GM23338 (cell line): ENCODE results near the gene ANKFY1. TPM values are rescaled to one million over a fixed set of nuclear protein-coding genes. Genes with fewer than 3 reads are reported as not detected.

Experiments used
- ATAC-seq: fragments of 200-7000 bp; cut with Tn5 transposase; 3 replicates; pipeline ENCODE4 v1.9.1; 2020
- DNase-seq: peaks from one replicate; pipeline ENCODE4 v3.0.0-alpha.2; 2015; ENCODE audit warnings: low spot score
- H2AFZ ChIP-seq: fragments of 200-600 bp; sonication (generic); 2 replicates; pipeline ENCODE4 v1.8.0; 2016; ENCODE audit warnings: antibody characterized with exemption, mild to moderate bottlenecking, moderate library complexity
- H3F3A ChIP-seq: fragments of 200-600 bp; sonication (generic); replicated peaks from 2 replicates; pipeline ENCODE4 v1.8.0; 2017; ENCODE audit warnings: antibody characterized with exemption, mixed run types, low read depth
- H3K27ac ChIP-seq: fragments of 200-600 bp; sonication (generic); 2 replicates; pipeline ENCODE4 v1.6.1; 2016; ENCODE audit warnings: low read depth
- H3K27me3 ChIP-seq: fragments of 200-600 bp; sonication (generic); 2 replicates; pipeline ENCODE4 v1.8.0; 2016; ENCODE audit warnings: mild to moderate bottlenecking, mixed run types, moderate library complexity; ENCODE audit not compliant: insufficient read depth
- H3K36me3 ChIP-seq: fragments of 200-600 bp; sonication (generic); 2 replicates; pipeline ENCODE4 v1.8.0; 2016; ENCODE audit warnings: mild to moderate bottlenecking; ENCODE audit not compliant: insufficient read depth
- H3K4me1 ChIP-seq: fragments of 200-600 bp; sonication (generic); 2 replicates; pipeline ENCODE4 v1.8.0; 2016; ENCODE audit warnings: mild to moderate bottlenecking, moderate library complexity; ENCODE audit not compliant: insufficient read depth
- H3K4me2 ChIP-seq: fragments of 200-600 bp; sonication (generic); 2 replicates; pipeline ENCODE4 v1.7.1; 2017; ENCODE audit warnings: mixed run types
- H3K4me3 ChIP-seq: fragments of 200-600 bp; sonication (generic); 2 replicates; pipeline ENCODE4 v1.6.1; 2016; ENCODE audit warnings: mixed run types
- H3K79me2 ChIP-seq: fragments of 200-600 bp; sonication (generic); replicated peaks from 2 replicates; pipeline ENCODE4 v1.8.0; 2017; ENCODE audit warnings: mild to moderate bottlenecking; ENCODE audit not compliant: insufficient read depth
- H3K9me2 ChIP-seq: fragments of 200-600 bp; sonication (generic); 2 replicates; pipeline ENCODE4 v1.8.0; 2017; ENCODE audit not compliant: insufficient read depth
- H4K20me1 ChIP-seq: fragments of 200-600 bp; sonication (generic); replicated peaks from 2 replicates; pipeline ENCODE4 v1.8.0; 2017; ENCODE audit warnings: mild to moderate bottlenecking; ENCODE audit not compliant: insufficient read depth
- H3K27ac Mint-ChIP-seq: 2 replicates; pipeline ENCODE4 v1.8.0; 2020; ENCODE audit warnings: inconsistent platforms, mild to moderate bottlenecking, moderate library complexity, mixed read lengths
- H3K27me3 Mint-ChIP-seq: 3 replicates; pipeline ENCODE4 v1.8.0; 2022; ENCODE audit warnings: low read depth, mild to moderate bottlenecking, moderate library complexity, mixed read lengths, inconsistent platforms; ENCODE audit not compliant: insufficient read depth, poor library complexity
- H3K36me3 Mint-ChIP-seq: 3 replicates; pipeline ENCODE4 v1.8.0; 2021; ENCODE audit warnings: low read depth, mild to moderate bottlenecking, inconsistent platforms, moderate library complexity, mixed read lengths
- H3K4me1 Mint-ChIP-seq: 3 replicates; pipeline ENCODE4 v1.8.0; 2020; ENCODE audit warnings: mild to moderate bottlenecking, inconsistent platforms, mixed read lengths
- H3K4me3 Mint-ChIP-seq: 3 replicates; pipeline ENCODE4 v1.8.0; 2021; ENCODE audit warnings: moderate library complexity, mild to moderate bottlenecking, inconsistent platforms, mixed read lengths
- H3K9me3 Mint-ChIP-seq: 3 replicates; pipeline ENCODE4 v1.8.0; 2020; ENCODE audit warnings: moderate library complexity, mild to moderate bottlenecking, inconsistent platforms, mixed read lengths
- ETS1 ChIP-seq: IDR thresholded peaks from 2 replicates; pipeline ENCODE4 v1.6.1; 2016; ENCODE audit warnings: antibody characterized with exemption
- JUNB ChIP-seq: IDR thresholded peaks from one replicate; pipeline ENCODE4 v1.6.1; 2016; ENCODE audit warnings: antibody characterized with exemption; ENCODE audit not compliant: unreplicated experiment
- NANOG ChIP-seq: IDR thresholded peaks from 2 replicates; pipeline ENCODE4 v1.6.1; 2016; ENCODE audit warnings: antibody characterized with exemption, borderline replicate concordance
- ZNF462 ChIP-seq: fragments of 250-450 bp; sonication (Bioruptor Pico); IDR thresholded peaks from 2 replicates; pipeline ENCODE4 v1.5.0; 2020; ENCODE audit warnings: mild to moderate bottlenecking, moderate library complexity
- polyA plus RNA-seq: library from polyadenylated mRNA; unstranded; fragments of >200 nt; fragmentation: Nextera tagmentation; extraction: Ambion mirVana; gene quantifications from 2 replicates; pipeline ENCODE4 v1.2.1, GENCODE V29; 2016
- total RNA-seq: library from RNA; depleted of rRNA; stranded (reverse); fragments of >200 nt; shearing (Covaris generic); gene quantifications from 2 replicates; pipeline ENCODE4 v1.2.3, GENCODE V29; 2014

Gene ANKFY1
- total and polyA plus RNA-seq, 2 experiments from 2014 or later = 12.9 to 44.4 TPM

- H3K9me2 ChIP-seq = no peaks in the 10 kb centered on the region
- no peaks in the 10 kb centered on the region for H3K27me3 ChIP-seq
- H3K36me3 Mint-ChIP-seq = peaks cover 87% of the 10 kb centered on the region
- H3K79me2 ChIP-seq = no peaks in the 10 kb centered on the region
- no peaks in the 10 kb centered on the region for H3K9me3 Mint-ChIP-seq
- DNase-seq (no peak), ATAC-seq (no peak)
- peaks cover 50% of the 10 kb centered on the region for H3K36me3 ChIP-seq
- no peak overlapping the region for H3K27ac Mint-ChIP-seq
- TF ChIP-seq JUNB (no peak), NANOG (no peak)
- H3K27ac ChIP-seq = no peak overlapping the region
- no peak overlapping the region for H3K4me3 Mint-ChIP-seq
- 0 out of 2 replicates have a peak, but pooled peaks cover 4% of the 10 kb centered on the region for H3F3A ChIP-seq
- no peak overlapping the region for H3K4me2 ChIP-seq
- no peaks in the 10 kb centered on the region; the same call in 1 of the 2 replicates for H4K20me1 ChIP-seq
- H3K27me3 Mint-ChIP-seq = no peaks in the 10 kb centered on the region
- no peak overlapping the region for H2AFZ ChIP-seq
- H3K4me3 ChIP-seq = no peak overlapping the region
- H3K4me1 ChIP-seq = no peaks in the 10 kb centered on the region
- no peaks in the 10 kb centered on the region for H3K4me1 Mint-ChIP-seq
These were observed 86.8 kb downstream of the ANKFY1 start for GRCh38 chr17:4176808-4177472.

- no peaks in the 10 kb centered on the region for H3K79me2 ChIP-seq
- H2AFZ ChIP-seq = no peak overlapping the region
- H3K9me2 ChIP-seq = no peaks in the 10 kb centered on the region
- ATAC-seq (no peak), DNase-seq (no peak)
- H3F3A ChIP-seq = 0 out of 2 replicates have a peak, but pooled peaks cover 4% of the 10 kb centered on the region
- no peak overlapping the region for H3K4me2 ChIP-seq
- TF ChIP-seq ETS1 (no peak), JUNB (no peak)
- Mint-ChIP-seq H3K9me3 (no peaks in the 10 kb centered on the region), H3K27me3 (peaks cover under 1% of the 10 kb centered on the region), H3K4me1 (no peaks in the 10 kb centered on the region), H3K4me3 (no peak overlapping the region), H3K36me3 (peaks cover 88% of the 10 kb centered on the region), H3K27ac (no peak overlapping the region; the same call in 1 of the 2 replicates)
- H3K27ac ChIP-seq = no peak overlapping the region
- H3K4me1 ChIP-seq = no peaks in the 10 kb centered on the region
- H4K20me1 ChIP-seq = no peaks in the 10 kb centered on the region; the same call in 1 of the 2 replicates
- no peaks in the 10 kb centered on the region for H3K27me3 ChIP-seq
- H3K4me3 ChIP-seq = no peak overlapping the region
- H3K36me3 ChIP-seq = peaks cover 44% of the 10 kb centered on the region
These were observed 87.6 kb downstream of the ANKFY1 start for GRCh38 chr17:4175921-4176807.

GRCh38 chr17:4174556-4174955, 89.2 kb downstream of the ANKFY1 start:
- Mint-ChIP-seq H3K27me3 (peaks cover 10% of the 10 kb centered on the region), H3K36me3 (peaks cover 92% of the 10 kb centered on the region), H3K4me1 (no peaks in the 10 kb centered on the region), H3K27ac (no peak overlapping the region), H3K9me3 (no peaks in the 10 kb centered on the region), H3K4me3 (no peak overlapping the region)
- peaks cover 46% of the 10 kb centered on the region for H3K36me3 ChIP-seq
- no peaks in the 10 kb centered on the region for H3K9me2 ChIP-seq
- no peak overlapping the region for H3K4me3 ChIP-seq
- H3K4me2 ChIP-seq = no peak overlapping the region
- H3K27me3 ChIP-seq = no peaks in the 10 kb centered on the region
- H2AFZ ChIP-seq = no peak overlapping the region
- H4K20me1 ChIP-seq = no peaks in the 10 kb centered on the region; the same call in 1 of the 2 replicates
- H3F3A ChIP-seq = no peaks in the 10 kb centered on the region
- no peak overlapping the region for H3K27ac ChIP-seq
- no peaks in the 10 kb centered on the region for H3K79me2 ChIP-seq
- ATAC-seq (no peak), DNase-seq (no peak)
- no peaks in the 10 kb centered on the region for H3K4me1 ChIP-seq
- no peak for TF ChIP-seq ZNF462 (CRISPR knock-in tag)
